Liver (tissue), 9 donors: ENCODE measurements around the gene SLC9B1. TPM values are rescaled to one million over a fixed set of nuclear protein-coding genes. Genes with fewer than 3 reads are reported as not detected.

Experiments used
- DNase-seq: peaks from one replicate; pipeline ENCODE4 v3.0.0-alpha.2; 2017; ENCODE audit warnings: low spot score
- H3K27ac ChIP-seq, 2 donors: one replicate each; pipeline ENCODE4 v1.7.0; 2013; ENCODE audit warnings: inconsistent platforms in 2 of 2, low read length in 2 of 2, control low read depth in 1 of 2, low read depth in 1 of 2, mild to moderate bottlenecking in 1 of 2
- H3K27me3 ChIP-seq, 4 donors: one replicate each; pipeline versions ENCODE4 v1.6.1 to v1.7.0; 2013; ENCODE audit warnings: low read length in 3 of 4, inconsistent platforms in 1 of 4, mild to moderate bottlenecking in 1 of 4, moderate library complexity in 1 of 4; ENCODE audit not compliant: control insufficient read depth in 4 of 4, insufficient read depth in 4 of 4
- H3K36me3 ChIP-seq, 4 donors: one replicate each; pipeline versions ENCODE4 v1.6.1 to v1.7.0; 2013; ENCODE audit warnings: low read length in 3 of 4, mild to moderate bottlenecking in 3 of 4, low read depth in 1 of 4, moderate library complexity in 1 of 4; ENCODE audit not compliant: control insufficient read depth in 4 of 4, insufficient read depth in 3 of 4
- H3K4me1 ChIP-seq, 4 donors: one replicate each; pipeline versions ENCODE4 v1.6.1 to v1.7.0; 2013; ENCODE audit warnings: low read length in 3 of 4, mild to moderate bottlenecking in 3 of 4, moderate library complexity in 1 of 4; ENCODE audit not compliant: control insufficient read depth in 4 of 4, insufficient read depth in 4 of 4
- H3K4me3 ChIP-seq, 3 donors: one replicate each; pipeline versions ENCODE4 v1.6.1 to v1.7.0; 2013; ENCODE audit warnings: low read length in 3 of 3, control low read depth in 1 of 3, low read depth in 1 of 3, mild to moderate bottlenecking in 1 of 3
- H3K9ac ChIP-seq, 2 donors: one replicate each; pipeline ENCODE4 v1.7.0; 2013; ENCODE audit warnings: low read length in 2 of 2, mild to moderate bottlenecking in 2 of 2, moderate library complexity in 2 of 2, control low read depth in 1 of 2, low read depth in 1 of 2
- H3K9me3 ChIP-seq, 4 donors: one replicate each; pipeline versions ENCODE4 v1.6.1 to v1.7.0; 2013; ENCODE audit warnings: low read length in 3 of 4; ENCODE audit not compliant: control insufficient read depth in 4 of 4
- EGR1 ChIP-seq, 2 donors: IDR thresholded peaks; 2 replicates each; pipeline ENCODE4 v1.6.1; 2016 to 2018; ENCODE audit warnings: antibody characterized with exemption in 2 of 2, low read depth in 2 of 2
- FOXA1 ChIP-seq: IDR thresholded peaks from 2 replicates; pipeline ENCODE4 v1.6.1; 2016; ENCODE audit warnings: antibody characterized with exemption
- GABPA ChIP-seq, 2 donors: IDR thresholded peaks in 1 of 2; conservative IDR thresholded peaks in 1 of 2; 2 replicates each; pipeline ENCODE4 v1.6.1; 2016; ENCODE audit warnings: antibody characterized with exemption in 2 of 2, mild to moderate bottlenecking in 1 of 2, moderate library complexity in 1 of 2
- HNF4G ChIP-seq: IDR thresholded peaks from 2 replicates; pipeline ENCODE4 v1.6.1; 2016; ENCODE audit warnings: antibody characterized with exemption
- JUND ChIP-seq, 2 donors: IDR thresholded peaks; 2 replicates each; pipeline ENCODE4 v1.6.1; 2016; ENCODE audit warnings: antibody characterized with exemption in 2 of 2
- TAF1 ChIP-seq: conservative IDR thresholded peaks from 2 replicates; pipeline ENCODE4 v1.6.1; 2016; ENCODE audit warnings: antibody characterized with exemption, mild to moderate bottlenecking
- YY1 ChIP-seq: IDR thresholded peaks from 2 replicates; pipeline ENCODE4 v1.6.1; 2016; ENCODE audit warnings: antibody characterized with exemption, mild to moderate bottlenecking
- WGBS: extraction: QIAGEN DNeasy Blood & Tissue Kit; methylation state at CpG from one replicate; pipeline ENCODE4 v1.1.7; 2013; 5-methylcytosine and 5-hydroxymethylcytosine counted together
- polyA plus RNA-seq, 2 donors: library from polyadenylated mRNA; stranded (reverse) in 1 of 2; unstranded in 1 of 2; fragments of 200-250 nt in 1 of 2; fragments of >200 nt in 1 of 2; fragmentation: Nextera tagmentation in 1 of 2; extraction: Ambion mirVana in 1 of 2; gene quantifications; one replicate each; pipeline versions ENCODE4 v1.2.1 to v1.2.3, GENCODE V29; 2013 to 2015
- total RNA-seq, 2 donors: library from RNA; depleted of rRNA; stranded (reverse); fragments of >200 nt; gene quantifications; one replicate each; pipeline ENCODE4 v1.2.3, GENCODE V29; 2014
- TF ChIP-seq, protein P1 (sequence below): IDR thresholded peaks from 2 replicates; pipeline ENCODE4 v1.6.1; 2016; ENCODE audit warnings: antibody characterized with exemption, mild to moderate bottlenecking
- TF ChIP-seq, protein P2 (sequence below): IDR thresholded peaks from 2 replicates; pipeline ENCODE4 v1.6.1; 2016; ENCODE audit warnings: antibody characterized with exemption
- TF ChIP-seq, protein P3 (sequence below): IDR thresholded peaks from 2 replicates; pipeline ENCODE4 v1.6.1; 2016; ENCODE audit warnings: antibody characterized with exemption
- TF ChIP-seq, protein P4 (sequence below): IDR thresholded peaks from 2 replicates; pipeline ENCODE4 v1.6.1; 2016; ENCODE audit warnings: antibody characterized with exemption
- donor health status: healthy.
- donor health status: healthy.
- donor health status: healthy.
- donor health status: healthy.
- donor health status: healthy.

Gene SLC9B1
- total and polyA plus RNA-seq, 4 donors = 0.19 to 0.51 (median 0.50) TPM; not detected in 1

- Histone ChIP-seq H3K27me3 (no peaks in the 10 kb centered on the region), H3K4me3 (no peak overlapping the region), H3K9ac (no peak overlapping the region), H3K4me1 (no peaks in the 10 kb centered on the region), H3K9me3 (no peaks in the 10 kb centered on the region), H3K36me3 (peaks cover 3 to 18% (median 10%) of the 10 kb centered on the region in 4 donors), H3K27ac (no peak overlapping the region)
- TF ChIP-seq, protein P1, sequence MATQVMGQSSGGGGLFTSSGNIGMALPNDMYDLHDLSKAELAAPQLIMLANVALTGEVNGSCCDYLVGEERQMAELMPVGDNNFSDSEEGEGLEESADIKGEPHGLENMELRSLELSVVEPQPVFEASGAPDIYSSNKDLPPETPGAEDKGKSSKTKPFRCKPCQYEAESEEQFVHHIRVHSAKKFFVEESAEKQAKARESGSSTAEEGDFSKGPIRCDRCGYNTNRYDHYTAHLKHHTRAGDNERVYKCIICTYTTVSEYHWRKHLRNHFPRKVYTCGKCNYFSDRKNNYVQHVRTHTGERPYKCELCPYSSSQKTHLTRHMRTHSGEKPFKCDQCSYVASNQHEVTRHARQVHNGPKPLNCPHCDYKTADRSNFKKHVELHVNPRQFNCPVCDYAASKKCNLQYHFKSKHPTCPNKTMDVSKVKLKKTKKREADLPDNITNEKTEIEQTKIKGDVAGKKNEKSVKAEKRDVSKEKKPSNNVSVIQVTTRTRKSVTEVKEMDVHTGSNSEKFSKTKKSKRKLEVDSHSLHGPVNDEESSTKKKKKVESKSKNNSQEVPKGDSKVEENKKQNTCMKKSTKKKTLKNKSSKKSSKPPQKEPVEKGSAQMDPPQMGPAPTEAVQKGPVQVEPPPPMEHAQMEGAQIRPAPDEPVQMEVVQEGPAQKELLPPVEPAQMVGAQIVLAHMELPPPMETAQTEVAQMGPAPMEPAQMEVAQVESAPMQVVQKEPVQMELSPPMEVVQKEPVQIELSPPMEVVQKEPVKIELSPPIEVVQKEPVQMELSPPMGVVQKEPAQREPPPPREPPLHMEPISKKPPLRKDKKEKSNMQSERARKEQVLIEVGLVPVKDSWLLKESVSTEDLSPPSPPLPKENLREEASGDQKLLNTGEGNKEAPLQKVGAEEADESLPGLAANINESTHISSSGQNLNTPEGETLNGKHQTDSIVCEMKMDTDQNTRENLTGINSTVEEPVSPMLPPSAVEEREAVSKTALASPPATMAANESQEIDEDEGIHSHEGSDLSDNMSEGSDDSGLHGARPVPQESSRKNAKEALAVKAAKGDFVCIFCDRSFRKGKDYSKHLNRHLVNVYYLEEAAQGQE = no peak
- TF ChIP-seq FOXA1 (no peak), EGR1 (IDR thresholded peaks at IDR 0.05; ENCODE audit: low read depth in 2 of 2) (no peak), JUND (IDR thresholded peaks at IDR 0.05) (no peak)
- TF ChIP-seq, protein P2, sequence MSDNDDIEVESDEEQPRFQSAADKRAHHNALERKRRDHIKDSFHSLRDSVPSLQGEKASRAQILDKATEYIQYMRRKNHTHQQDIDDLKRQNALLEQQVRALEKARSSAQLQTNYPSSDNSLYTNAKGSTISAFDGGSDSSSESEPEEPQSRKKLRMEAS = no peak
- WGBS = 96% methylated on average over 3 of the region's 3 CpGs
- DNase-seq = no peak
These were observed 32.6 kb upstream of the SLC9B1 start for GRCh38 chr4:103052145-103052544.

DNA sequence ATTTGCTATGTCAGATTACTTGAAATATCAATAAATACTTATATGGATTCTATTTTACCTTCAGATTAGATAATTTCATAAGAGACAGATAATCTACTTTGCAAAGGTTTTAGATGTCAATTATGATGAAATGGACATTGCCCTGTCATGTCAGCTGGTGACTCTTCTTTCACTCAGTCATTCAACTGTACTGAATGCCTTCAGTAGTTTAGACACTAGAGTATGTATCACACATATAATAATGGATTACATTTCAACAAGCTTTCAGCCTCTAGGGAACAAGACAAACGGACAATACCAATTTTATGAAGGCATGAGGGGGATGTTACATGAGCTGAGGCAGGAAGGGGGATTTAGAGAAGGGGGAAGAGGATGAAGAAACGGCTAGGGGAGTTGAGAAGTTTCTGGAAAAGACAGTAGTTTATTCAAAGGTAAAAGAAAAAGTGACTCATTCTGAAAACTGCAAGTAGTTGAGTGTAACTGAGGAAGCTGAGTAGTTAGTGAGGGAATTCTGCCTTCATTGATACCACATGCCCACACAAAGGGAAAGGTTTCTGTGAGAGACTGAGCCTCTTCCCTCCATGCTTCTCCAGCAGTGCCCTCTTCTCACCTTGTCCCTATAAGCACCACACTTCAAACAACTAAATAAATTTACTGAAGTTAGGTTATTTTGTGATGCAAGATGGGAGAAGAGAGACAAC, 31.4 kb upstream of the SLC9B1 start:
- no peaks in the 10 kb centered on the region for H3K4me1 ChIP-seq
- H3K4me3 ChIP-seq = no peak overlapping the region
- no peaks in the 10 kb centered on the region for H3K9me3 ChIP-seq
- 68% methylated on average over 2 of the region's 2 CpGs for WGBS
- TF ChIP-seq HNF4G (no peak), GABPA (IDR thresholded peaks at IDR 0.05 in 1 of 2, conservative IDR thresholded peaks at IDR 0.05 in 1 of 2) (no peak), YY1 (no peak), TAF1 (no peak)
- TF ChIP-seq, protein P3, sequence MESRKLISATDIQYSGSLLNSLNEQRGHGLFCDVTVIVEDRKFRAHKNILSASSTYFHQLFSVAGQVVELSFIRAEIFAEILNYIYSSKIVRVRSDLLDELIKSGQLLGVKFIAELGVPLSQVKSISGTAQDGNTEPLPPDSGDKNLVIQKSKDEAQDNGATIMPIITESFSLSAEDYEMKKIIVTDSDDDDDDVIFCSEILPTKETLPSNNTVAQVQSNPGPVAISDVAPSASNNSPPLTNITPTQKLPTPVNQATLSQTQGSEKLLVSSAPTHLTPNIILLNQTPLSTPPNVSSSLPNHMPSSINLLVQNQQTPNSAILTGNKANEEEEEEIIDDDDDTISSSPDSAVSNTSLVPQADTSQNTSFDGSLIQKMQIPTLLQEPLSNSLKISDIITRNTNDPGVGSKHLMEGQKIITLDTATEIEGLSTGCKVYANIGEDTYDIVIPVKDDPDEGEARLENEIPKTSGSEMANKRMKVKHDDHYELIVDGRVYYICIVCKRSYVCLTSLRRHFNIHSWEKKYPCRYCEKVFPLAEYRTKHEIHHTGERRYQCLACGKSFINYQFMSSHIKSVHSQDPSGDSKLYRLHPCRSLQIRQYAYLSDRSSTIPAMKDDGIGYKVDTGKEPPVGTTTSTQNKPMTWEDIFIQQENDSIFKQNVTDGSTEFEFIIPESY = no peak
- TF ChIP-seq, protein P4, sequence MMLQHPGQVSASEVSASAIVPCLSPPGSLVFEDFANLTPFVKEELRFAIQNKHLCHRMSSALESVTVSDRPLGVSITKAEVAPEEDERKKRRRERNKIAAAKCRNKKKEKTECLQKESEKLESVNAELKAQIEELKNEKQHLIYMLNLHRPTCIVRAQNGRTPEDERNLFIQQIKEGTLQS = no peak
- H3K36me3 ChIP-seq = peaks cover 3 to 18% (median 12%) of the 10 kb centered on the region in 4 donors
- H3K27ac ChIP-seq = no peak overlapping the region
- H3K27me3 ChIP-seq = no peaks in the 10 kb centered on the region
- DNase-seq = no peak
- H3K9ac ChIP-seq = no peak overlapping the region
